HG03060 (cell line): ENCODE results near the gene HSPA9.
"Not testable (repeated sequence)": the region's sequence is repeated elsewhere in the genome, so short reads cannot be mapped to it uniquely, and the experiment has no call there.

ENCODE experiments used
- ATAC-seq: cut with Tn5 transposase; IDR thresholded peaks from one replicate; pipeline ENCODE4 v1.9.1; 2021; ENCODE audit warnings: low read depth, moderate number of reproducible peaks; ENCODE audit not compliant: unreplicated experiment

The HSPA9 gene

GRCh38 chr5:138538943-138539627 lies 36.1 kb downstream of the HSPA9 start:
- no peak for ATAC-seq

DNA sequence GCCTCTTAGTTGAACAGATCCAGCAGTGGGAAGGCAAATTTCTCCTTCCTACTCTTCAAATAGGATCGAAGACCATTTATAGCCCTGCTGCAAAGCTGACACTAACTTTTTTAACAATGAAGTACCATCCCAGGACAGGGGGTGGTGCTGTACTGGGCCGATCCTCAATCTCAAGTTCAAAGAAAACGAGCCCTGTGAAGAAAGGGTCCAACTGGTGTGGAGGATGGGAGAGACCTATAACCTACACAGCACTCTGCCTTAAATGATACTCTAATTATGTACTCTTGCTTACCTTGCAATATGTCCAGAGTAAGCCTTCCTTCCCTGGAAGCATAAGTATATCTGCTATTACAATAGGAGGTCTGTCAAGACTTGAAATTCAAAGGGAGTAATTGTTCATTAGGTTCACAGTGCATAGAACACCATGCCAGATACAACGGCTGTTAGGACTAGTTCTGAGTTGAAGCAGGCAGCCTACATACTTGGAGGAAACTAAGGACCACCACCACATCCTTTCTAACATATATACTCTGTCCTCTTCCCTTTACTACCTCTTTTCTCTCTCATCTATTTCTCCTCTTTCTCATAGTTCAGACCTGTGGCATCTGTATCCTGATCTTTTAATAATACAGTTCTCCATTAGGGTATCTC lies 38.4 kb downstream of the HSPA9 start:
- ATAC-seq: no peak

DNA sequence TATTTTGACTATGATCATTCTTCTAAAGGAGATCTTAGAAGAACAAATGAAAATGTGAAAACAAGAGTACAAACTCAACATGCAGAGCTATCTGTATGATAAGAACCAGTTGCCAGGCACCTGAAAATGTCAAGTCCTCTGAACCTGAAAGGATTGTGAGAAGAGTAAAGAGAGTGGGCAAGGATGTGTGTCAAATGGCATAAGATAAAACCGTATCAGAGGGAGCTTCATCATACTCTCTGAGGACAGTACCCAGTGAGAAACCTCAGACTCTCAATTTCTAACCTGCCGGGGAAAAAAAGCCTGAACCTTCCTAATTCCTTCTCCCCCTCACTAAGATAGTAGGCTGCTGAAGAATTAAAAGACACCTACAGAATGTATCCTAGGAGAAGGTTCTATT lies 39.0 kb downstream of the HSPA9 start:
- no peak for ATAC-seq

- ATAC-seq: no peak
Observed at GRCh38 chr5:138533973-138534941, 40.9 kb downstream of the HSPA9 start.

DNA sequence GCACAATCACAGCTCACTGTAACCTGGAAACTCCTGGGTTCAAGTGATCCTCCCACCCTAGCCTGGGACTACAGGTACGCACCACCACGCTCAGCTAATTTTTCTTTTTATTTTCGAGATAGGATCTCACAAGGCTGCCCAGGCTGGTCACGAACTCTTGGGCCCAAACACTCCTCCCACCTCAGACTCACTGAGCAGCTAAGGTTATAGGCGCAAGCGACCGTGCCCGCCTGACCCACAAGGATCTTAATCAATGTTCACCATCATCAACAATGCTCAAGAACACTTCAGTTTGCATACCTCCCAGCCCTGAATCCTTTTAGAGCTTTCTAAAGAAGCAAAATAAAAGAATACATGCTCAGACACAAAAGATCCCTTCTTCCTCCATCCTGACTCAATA lies 45.4 kb downstream of the HSPA9 start:
- ATAC-seq: no peak

DNA sequence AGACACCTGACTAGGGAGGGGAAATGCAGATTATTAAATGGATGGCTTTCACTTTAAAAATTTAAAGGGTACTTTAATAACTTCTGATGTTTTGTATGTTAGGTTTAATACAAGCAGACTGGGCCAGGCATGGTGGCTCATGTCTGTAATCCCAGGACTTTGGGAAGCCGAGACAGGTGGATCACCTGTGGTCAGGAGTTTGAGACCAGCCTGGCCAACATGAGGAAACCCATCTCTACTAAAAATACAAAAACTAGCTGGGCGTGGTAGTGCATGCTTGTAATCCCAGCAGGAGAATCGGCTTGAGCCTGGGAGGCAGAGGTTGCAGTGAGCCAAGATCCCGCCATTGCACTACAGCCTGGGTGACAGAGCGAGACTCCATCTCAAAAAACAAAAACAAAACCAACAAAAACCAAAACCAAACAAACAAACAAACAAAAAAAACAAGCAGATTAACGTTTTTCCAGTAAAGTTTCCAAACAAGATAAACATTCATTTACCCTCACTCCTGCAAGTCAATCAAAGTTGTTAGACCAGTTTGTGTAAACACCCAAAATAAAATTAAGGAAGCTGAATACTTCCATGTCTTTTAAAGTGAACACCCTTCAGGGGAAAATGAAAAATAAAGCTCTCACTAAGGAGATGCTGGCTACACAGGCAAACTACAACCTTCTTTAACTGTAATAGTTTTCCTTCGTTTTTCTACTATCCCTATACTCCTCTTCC lies 46.3 kb downstream of the HSPA9 start:
- ATAC-seq: no peak

DNA sequence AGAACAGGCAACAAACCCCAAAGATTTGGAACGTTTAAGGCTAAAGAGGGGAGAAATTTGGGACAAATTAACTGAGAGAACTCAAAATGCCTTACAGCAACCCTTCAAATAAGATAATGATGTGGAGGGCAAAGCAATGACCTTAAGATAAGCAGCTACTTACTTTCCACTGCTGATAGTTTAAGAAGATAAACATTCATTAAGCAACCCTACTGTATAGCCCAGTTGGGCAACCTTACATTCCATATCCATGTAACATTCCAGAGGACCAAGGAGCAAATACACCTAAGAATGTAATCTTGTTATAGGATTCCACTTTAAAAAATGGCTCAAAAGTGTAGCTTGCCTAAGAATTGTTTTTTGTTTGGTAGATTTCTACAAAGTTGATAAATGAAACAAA lies 47.0 kb downstream of the HSPA9 start:
- ATAC-seq: no peak

- no peak for ATAC-seq
Observed at GRCh38 chr5:138527170-138527569, 48.0 kb downstream of the HSPA9 start.

DNA sequence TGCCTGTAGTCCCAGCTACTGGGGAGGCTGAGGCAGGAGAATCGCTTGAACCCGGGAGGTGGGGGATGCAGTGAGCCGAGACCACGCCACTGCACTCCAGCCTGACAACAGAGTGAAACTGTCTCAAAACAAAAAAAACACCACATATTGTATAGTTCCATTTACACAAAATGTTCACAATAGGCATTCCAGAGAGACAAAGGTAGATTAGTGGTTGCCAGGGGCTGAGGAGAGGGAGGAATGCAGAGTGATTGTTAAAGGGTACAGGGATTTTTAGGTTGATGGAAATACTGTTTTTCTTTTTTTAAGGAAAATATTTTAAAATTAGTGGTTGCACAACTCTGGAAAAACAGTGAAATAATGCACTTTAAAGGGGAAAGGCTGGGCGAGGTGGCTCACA lies 51.8 kb downstream of the HSPA9 start:
- ATAC-seq: no peak

DNA sequence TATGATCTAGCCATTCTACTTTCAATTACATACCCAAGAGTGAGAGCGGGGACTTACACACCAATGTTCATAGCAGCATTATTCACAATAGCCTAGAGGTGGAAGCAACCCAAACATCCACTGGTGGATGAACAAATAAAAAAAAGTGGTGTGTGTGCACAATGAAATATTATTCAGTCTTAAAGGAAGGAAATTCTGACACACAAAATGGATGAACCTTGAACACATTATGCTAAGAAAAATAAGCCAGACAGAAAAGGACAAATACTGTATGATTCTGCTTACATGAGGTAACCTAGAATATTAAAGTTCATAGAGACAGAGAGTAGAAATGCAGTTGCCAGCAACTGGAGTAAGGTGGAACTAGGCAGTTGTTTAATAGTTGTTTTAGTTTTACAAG lies 54.2 kb downstream of the HSPA9 start:
- ATAC-seq: no peak

GRCh38 chr5:138517437-138517836 lies 57.8 kb downstream of the HSPA9 start:
- ATAC-seq: no peak

DNA sequence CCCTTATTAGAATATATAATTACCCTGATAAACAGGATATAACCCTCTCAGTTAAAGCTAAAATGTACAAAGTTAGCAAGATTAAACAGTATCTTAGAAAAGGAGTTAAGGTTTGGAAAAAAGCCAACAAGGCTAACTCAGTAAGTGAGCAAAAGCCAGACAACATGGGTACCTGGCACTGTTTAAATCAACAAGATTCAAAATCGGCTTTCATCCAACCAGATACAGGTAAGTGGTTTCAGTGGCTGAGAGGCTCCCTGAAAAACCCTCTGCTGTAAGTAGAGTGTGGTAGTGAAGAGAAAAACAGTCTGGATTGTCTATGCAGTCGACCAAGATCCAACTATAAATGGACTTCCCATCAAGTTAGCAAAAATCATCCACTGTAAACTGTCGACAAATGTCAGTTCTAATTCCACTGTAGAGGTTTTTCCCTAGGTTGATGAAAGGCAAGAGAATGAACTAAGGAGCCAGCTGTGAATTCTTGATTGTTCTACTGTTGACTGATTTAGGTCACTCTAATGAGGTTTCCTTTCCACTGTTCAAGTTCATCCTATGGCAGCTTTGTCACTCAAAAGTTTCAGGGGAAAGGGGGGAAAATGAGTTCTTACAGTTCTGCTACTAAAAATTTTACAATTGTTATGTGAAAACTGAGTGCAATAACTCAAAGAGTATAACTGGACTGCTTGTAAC lies 59.5 kb downstream of the HSPA9 start:
- no peak for ATAC-seq

DNA sequence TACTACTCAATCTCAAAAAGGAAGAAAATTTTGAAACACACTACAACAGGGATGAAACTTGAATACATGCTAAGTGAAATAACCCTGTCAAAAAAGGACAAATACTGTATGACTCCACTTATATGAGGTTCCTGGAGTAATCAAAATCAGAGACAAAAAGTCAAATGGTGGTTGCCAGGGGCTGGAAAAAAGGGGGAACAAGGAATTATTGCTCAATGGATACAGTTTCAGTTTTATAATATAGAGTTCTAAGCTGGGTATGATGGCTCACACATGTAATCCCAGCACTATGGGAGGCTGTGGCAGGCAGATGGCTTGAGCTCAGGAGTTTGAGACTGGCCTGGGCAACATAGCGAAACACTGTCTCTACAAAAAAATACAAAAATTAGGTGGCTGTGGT lies 61.2 kb downstream of the HSPA9 start:
- ATAC-seq: no peak

DNA sequence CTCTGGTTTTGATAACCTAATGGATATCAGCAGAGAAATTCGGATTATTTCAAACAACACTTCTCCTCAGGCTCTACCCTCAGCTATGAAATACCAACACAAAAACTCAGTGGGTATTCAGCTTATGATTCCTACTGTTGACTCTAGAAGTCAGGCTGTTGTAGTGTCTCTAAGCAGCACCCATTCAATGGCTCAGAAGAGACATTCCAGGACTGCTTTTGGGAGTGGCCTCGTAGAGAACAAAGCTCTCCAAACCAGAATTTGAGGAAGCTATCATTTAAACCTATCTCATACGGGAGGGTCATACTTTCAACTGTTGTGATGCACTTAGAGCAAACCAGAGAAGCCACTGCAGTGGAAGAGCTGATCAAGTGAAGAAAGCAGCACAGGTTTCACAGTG lies 66.2 kb downstream of the HSPA9 start:
- ATAC-seq: no peak

- not testable (repeated sequence) for ATAC-seq
Observed at GRCh38 chr5:138507485-138507884, 67.7 kb downstream of the HSPA9 start.

DNA sequence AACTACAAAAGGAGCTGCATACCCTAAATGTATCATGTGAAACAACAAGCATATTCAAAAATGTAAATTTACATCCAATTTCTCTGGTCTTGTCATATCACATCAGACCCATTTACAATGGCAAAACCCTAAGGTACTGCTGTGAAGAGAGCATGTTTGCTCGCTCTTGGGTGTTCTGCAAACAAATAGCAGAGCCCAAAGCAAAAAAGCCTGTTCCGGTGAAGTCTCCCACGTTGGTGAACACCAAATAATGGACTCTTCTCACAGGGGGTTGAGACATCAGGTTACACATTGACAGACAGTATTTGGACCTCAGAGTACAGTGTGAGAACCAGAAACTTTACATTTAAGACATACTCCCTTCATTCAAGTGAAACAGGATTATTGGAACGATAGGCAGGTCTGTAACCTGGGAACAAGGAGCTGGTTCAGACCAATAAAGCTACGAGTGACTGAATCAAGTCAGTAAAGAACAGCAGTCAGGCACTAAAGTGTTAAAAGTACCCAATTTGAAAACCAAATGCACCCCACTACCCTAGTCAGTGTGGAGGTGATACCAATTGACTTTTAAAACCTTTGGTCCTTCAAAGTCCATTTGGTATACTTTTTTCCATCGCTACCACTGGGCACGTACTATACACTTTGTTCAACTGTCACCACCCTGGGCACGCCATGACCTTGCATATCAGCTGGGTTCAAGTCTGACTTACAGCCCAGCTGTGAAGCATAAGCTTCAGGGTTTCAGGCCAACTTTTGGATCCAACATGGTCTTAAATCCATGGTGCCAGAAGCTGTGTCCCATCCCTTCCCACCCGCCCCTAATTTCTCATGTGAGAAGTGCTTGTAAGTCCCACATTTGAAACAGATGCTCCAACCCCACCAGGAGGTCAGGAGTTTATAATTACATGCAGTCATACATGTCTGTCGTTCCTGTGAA lies 68.6 kb downstream of the HSPA9 start:
- no peak for ATAC-seq

DNA sequence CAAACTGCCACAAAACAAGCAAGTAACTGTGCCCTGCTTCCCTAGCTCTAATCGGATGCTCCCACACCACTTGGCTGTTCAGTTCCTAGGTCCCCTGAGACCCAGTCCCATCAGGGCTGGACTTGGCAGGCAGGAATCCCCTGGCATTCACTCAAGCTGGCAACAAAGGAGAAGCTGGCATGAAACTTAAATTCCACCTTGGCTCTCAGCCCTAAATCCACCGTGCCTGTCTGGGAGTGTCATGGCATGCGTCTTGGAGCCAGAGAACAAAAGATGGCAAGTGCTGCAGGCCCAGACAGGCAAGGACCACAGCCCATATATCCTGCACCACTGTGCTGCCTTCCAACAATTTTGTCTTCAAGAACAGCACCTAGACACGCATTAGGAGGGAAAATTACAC lies 70.4 kb downstream of the HSPA9 start:
- no peak for ATAC-seq
